CD4-positive, alpha-beta T cell treated with Interleukin-1 beta for 1 hour (primary cell): ENCODE data around the gene CCL11.

ENCODE experiments used
- DNase-seq, 2 donors: peaks; one replicate each; pipeline ENCODE4 v3.0.0-alpha.2; 2020 to 2022

The CCL11 gene

DNA sequence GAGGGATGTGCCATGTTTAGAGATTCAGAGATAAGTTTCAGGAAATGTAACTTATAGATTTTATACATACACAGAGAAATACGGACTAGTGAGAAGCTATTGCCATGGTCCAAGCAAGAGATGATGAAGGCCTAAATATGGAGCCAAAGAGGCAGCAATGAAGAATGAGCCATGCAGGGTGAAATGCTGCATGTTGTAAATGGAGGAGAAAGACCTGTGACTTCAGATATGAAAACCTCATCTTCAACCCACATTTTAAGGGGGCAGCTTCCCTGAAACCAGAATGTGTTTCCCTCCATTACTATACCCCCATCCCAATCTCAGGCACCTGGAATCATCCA lies 27.6 kb upstream of the CCL11 start:
- no peak for DNase-seq

GRCh38 chr17:34259146-34259545 lies 26.4 kb upstream of the CCL11 start:
- no peak for DNase-seq

DNA sequence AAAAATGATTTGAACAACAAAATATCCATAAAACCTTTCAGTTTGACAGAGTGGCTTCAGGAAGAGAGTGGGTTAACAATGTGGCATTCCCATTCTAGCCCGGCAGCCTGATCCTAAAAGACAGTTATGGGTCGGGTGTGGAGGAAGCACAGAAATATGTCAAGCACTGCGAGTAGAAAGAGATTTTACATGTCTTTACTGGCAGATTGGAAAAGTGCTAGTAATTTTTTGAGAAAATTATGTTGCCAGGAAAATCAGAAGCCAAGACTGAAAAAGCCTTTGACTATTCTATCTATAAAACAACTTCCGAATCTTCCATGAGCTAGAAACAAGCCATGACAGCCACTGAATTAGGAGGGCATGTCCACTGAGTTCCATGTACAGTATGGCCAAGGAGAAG lies 24.7 kb upstream of the CCL11 start:
- no peak for DNase-seq

DNA sequence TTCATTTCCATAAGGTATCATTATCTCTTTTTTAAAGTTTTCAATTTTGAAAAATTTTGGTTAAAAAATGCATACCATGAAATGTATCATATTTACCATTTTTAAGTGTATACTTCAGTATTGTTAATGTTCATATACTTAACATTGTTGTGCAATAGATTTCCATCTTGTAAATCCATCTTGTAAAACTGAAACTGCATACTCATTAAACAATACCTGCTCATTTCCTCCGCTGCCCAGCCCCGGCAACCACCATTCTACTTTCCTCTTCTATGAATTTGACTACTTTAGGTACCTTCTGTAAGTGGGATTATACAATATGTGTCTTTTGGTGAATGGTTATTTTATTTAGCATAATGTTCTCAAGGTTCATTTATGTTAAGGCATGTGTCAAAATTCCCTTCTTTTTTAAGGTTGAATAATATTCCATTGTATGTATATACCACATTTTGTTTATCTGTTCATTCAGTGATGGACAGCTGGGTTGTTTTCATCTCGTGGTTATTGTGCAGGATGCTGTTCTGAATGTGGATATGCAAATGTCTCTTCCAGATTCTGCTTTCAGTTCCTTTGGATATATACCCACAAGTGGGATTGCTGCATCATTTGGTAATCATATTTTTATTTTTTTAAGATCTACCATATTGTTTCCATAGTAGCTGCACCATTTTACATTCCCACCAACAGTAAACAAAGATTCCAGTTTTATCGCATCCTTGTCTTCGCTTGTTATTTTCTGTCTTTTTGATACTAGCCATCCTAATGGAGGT lies 23.8 kb upstream of the CCL11 start:
- DNase-seq, result no peak

DNA sequence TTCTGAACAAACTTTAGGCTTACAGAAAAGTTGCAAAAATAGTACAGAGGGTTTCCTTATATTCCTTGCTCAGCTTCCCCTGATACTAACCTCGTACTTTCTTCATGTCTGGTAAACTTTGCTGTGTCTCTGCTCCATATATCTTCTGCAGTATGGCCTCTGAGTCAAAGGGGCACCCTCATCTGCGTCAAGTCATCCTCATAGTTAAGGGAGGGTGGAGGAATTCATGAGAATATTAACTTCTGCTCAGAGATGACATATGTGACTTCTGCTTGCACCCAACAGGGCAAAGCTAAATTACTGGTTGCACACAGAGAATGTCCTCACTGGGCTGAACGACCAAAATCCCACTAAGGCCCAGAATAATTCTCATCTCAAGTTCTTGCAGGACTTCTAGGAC lies 19.8 kb upstream of the CCL11 start:
- no peak for DNase-seq

- DNase-seq, result no peak
Observed at GRCh38 chr17:34269969-34270368, 15.6 kb upstream of the CCL11 start, which contains the start of gene CCL7. Gene CCL7 (plus strand): TSS chr17:34270221. CDS start chr17:34270291, 70 bp downstream.

GRCh38 chr17:34275881-34276280 lies 9.7 kb upstream of the CCL11 start:
- no peak for DNase-seq

DNA sequence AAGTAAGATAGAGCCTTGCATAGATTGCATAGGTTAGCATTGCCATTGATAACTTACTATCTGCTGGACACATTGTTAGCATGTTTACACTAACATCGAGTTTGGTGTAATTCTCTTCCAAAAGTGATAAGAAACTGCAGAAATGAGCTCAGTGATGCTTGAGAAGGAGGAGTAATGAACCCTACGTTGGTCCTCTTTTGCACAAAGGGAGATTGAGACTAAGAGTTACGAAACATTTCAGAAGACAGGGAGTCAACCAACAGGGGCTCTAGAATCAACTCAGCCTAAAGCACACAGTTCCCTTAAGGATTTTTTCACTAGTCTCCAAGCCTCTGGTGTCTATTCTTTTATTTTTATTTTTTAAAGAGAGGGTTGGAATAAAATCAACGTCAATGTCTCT lies 8.7 kb upstream of the CCL11 start:
- DNase-seq, result no peak

- no peak for DNase-seq
Observed at GRCh38 chr17:34283571-34283970, 2.0 kb upstream of the CCL11 start.

- DNase-seq, result no peak
Observed at GRCh38 chr17:34287875-34288274, 2.3 kb downstream of the CCL11 start.

- DNase-seq, result no peak
Observed at GRCh38 chr17:34290586-34290985, 5.0 kb downstream of the CCL11 start.

- no peak for DNase-seq
Observed at GRCh38 chr17:34291721-34292348, 6.3 kb downstream of the CCL11 start.

- DNase-seq, result no peak
Observed at GRCh38 chr17:34299027-34299426, 13.5 kb downstream of the CCL11 start.

GRCh38 chr17:34299956-34300577 lies 14.5 kb downstream of the CCL11 start:
- DNase-seq, result no peak

DNA sequence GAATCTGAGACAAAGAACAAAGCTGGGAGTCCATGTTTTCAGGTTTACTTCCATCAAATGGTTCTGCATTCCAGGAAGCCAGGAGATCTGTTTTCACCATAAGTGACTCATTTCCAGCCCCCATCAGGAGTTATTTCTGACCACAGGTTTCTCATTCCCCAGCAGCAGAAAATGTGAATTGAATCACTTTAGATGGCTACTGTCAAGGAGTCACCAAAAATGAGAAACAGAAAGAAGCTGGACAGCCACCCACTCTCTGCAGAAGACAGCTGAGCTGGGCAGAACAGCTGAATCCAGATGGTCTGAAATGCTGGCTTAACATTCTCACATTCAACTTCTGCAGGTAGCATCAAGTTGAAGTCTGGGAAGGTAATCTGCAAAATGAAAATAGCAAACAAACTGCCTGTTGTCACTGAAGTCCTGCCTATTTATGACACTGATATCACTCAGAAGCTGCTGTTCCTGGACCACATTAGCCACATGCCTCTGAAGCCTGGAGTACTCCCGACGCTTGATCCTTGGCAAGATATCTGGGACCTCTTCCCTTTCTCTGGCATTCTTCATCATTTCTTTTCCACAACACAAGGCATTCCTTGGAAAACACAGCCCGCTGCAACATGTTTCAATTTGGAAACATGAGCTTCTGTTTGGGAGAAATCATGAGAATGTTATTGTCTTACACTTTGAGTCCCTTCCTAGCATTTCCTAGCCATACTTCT lies 15.3 kb downstream of the CCL11 start:
- no peak for DNase-seq

DNA sequence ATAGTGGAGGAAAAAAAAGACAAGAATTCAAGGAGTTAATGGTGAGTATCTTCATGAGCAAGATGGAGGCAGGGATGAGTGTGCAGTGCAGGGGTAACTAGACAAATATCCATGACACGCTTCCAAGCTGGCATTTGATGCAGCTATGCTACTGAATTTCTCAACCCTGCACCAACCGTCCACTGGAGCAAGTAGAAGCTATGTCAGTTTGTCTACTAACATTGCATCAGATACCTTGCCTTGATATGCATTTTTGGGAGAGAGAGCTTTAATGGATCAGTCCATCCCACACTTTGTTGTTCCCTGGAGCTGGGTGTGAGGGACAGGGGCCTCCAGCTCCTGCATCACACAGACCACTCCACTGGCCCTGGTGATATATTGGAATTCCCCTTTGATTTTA lies 16.4 kb downstream of the CCL11 start:
- no peak for DNase-seq

DNA sequence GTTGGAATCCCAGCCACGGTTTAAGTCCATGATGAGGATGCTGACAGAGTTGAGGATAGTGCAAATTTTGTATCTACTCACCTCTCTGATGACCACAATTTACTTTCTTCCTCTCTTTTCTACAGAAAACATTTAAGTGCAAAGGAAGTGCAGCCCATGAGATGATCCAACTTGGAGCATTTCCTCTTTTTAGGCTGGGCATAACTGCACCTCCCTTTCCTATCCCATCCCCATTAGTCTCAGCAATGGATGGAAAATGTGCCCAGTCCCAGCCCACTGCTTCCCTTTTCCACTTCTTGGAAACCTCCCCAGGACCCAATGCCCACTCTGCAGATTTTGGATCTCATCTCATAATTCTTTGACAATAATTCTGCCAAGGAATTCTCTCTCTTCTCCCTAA lies 17.1 kb downstream of the CCL11 start:
- no peak for DNase-seq

DNA sequence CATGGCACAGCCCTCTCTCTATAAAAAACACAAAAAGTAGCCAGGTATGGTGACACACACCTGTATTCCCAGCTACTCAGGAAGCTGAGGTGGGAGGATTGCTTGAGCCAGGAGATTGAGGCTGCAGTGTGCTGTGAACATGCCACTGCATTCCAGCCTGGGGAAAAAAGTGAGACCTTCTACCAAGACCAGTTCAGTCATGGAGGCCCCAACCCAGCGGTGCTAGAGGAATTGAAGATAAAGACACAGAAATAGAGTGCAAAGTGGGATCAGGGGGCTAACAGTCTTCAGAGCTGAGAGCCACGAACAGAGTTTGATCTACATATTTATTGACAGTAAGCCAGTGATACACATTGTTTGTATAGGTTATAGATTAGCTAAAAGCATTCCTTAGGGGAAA lies 18.1 kb downstream of the CCL11 start:
- no peak for DNase-seq

- DNase-seq, result no peak
Observed at GRCh38 chr17:34305061-34305460, 19.5 kb downstream of the CCL11 start.

DNA sequence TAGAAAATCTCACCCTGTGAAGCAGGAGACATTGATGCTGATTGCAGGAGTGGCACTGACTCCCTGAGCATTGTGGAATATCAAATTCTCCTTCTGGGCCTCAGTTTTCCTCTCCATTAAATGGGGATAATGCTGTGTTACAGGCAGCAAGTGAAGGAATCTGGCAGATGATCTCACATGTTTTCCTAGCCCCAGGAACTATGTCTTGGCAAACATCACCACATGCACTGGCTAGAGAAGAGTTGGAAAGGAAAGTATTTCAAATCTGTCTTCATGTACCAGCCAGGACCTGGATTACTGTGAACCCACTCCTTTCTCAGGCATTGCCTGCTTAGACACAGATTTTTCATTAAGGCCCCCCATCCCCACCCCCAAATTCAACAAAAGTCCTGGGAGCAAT lies 20.1 kb downstream of the CCL11 start:
- no peak for DNase-seq

- no peak for DNase-seq
Observed at GRCh38 chr17:34306466-34306865, 20.9 kb downstream of the CCL11 start.

DNA sequence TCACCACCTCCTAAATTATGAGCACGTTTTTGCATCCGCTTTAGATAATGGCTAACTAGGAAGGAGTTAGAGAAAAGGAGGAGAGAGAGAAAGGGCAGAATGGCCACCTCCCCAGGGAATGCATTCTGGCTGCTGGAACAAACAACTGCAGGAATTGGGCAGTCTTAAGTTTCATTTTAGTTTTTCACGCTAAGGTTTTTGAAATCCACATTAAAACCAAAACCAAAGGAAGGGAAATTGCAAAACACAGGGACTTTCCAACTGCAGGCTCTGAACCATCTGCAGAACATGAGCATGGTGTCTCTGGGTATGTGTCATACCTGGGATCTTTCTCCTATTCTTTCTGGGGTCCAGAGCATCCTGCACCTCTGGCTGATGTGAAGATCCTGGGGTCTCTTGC lies 21.6 kb downstream of the CCL11 start:
- DNase-seq, result peak in 1 of 2 donors; percentile 11

DNA sequence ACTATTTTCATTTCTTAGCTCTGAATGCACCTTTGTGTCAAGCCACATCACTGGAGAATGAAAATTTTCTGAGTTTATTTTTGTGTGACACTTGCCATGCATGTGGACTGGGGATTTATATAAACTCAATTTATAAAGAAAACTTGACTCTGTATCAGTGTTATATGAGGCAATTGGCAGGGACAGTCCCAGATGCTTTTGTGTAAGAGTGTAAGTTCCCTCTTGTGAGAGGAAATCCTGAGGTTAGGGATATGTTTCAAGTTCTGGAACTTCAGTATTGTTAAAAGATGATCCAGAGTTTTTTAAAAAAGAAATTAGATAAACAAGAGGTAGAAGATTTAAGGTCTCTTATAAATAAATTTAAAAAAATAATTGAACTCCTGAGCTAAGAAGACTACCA lies 22.8 kb downstream of the CCL11 start:
- DNase-seq, result no peak

DNA sequence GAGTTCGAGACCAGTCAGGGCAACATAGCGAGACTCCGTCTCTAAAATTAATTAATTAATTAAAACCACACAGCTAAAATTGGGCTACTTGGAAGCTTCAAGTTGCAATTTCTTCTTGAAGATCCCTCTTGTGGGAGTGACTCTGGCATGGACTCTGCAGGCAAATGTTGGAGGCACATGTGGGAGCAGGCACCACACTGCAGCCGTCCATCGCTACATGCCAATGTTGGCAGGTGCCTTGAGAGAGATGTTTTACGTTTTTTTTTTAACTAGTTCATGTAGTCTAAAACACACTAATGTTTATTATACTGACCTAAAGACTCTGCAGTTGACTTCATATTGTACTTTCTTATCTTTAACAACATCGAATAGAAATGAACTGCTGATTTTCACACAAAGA lies 25.7 kb downstream of the CCL11 start:
- no peak for DNase-seq
